ENCODE results near the gene TOMM22.

The TOMM22 gene

GRCh38 chr22:38696606-38697424 is 15.1 kb downstream of the TOMM22 start:
- no peak for TF ChIP-seq CTCF (IDR thresholded peaks at IDR 0.05; ENCODE audit: insufficient read depth, missing control alignments)
- no peak for DNase-seq (ENCODE audit: insufficient read length, low spot score)
- FAIRE-seq, result no peak

- FAIRE-seq (no peak), DNase-seq (ENCODE audit: insufficient read length, low spot score) (no peak)
- no peak for TF ChIP-seq CTCF (IDR thresholded peaks at IDR 0.05; ENCODE audit: insufficient read depth, missing control alignments)
These were observed 15.8 kb downstream of the TOMM22 start for GRCh38 chr22:38697425-38698089.

- DNase-seq (ENCODE audit: insufficient read length, low spot score) (no peak), FAIRE-seq (no peak)
- TF ChIP-seq CTCF (IDR thresholded peaks at IDR 0.05; ENCODE audit: insufficient read depth, missing control alignments), result no peak
These were observed 16.8 kb downstream of the TOMM22 start for GRCh38 chr22:38698407-38699094.

GRCh38 chr22:38699143-38699542 is 17.4 kb downstream of the TOMM22 start:
- FAIRE-seq (no peak), DNase-seq (ENCODE audit: insufficient read length, low spot score) (no peak)
- TF ChIP-seq CTCF (IDR thresholded peaks at IDR 0.05; ENCODE audit: insufficient read depth, missing control alignments), result no peak

- FAIRE-seq, result no peak
These were observed 18.0 kb downstream of the TOMM22 start for GRCh38 chr22:38699784-38700183.

GRCh38 chr22:38700270-38700788 is 18.6 kb downstream of the TOMM22 start:
- DNase-seq (ENCODE audit: insufficient read length, low spot score), result no peak
- FAIRE-seq, result no peak
- no peak for TF ChIP-seq CTCF (IDR thresholded peaks at IDR 0.05; ENCODE audit: insufficient read depth, missing control alignments)

More at GRCh38 chr22:38699784-38700183, 18.0 kb downstream of the TOMM22 start:
- TF ChIP-seq CTCF (IDR thresholded peaks at IDR 0.05; ENCODE audit: insufficient read depth, missing control alignments), result no peak
- DNase-seq (ENCODE audit: insufficient read length, low spot score), result no peak

All from D721Med (cell line).